GM23338 (cell line): Measurements from ENCODE around the gene ZNF516. TPM values are rescaled to one million over a fixed set of nuclear protein-coding genes. Genes with fewer than 3 reads are reported as not detected.

Source experiments
- ATAC-seq: fragments of 200-7000 bp; cut with Tn5 transposase; 3 replicates; pipeline ENCODE4 v1.9.1; 2020
- DNase-seq: peaks from one replicate; pipeline ENCODE4 v3.0.0-alpha.2; 2015; ENCODE audit warnings: low spot score
- H2AFZ ChIP-seq: fragments of 200-600 bp; sonication (generic); 2 replicates; pipeline ENCODE4 v1.8.0; 2016; ENCODE audit warnings: antibody characterized with exemption, mild to moderate bottlenecking, moderate library complexity
- H3F3A ChIP-seq: fragments of 200-600 bp; sonication (generic); replicated peaks from 2 replicates; pipeline ENCODE4 v1.8.0; 2017; ENCODE audit warnings: antibody characterized with exemption, mixed run types, low read depth
- H3K27ac ChIP-seq: fragments of 200-600 bp; sonication (generic); 2 replicates; pipeline ENCODE4 v1.6.1; 2016; ENCODE audit warnings: low read depth
- H3K27me3 ChIP-seq: fragments of 200-600 bp; sonication (generic); 2 replicates; pipeline ENCODE4 v1.8.0; 2016; ENCODE audit warnings: mild to moderate bottlenecking, mixed run types, moderate library complexity; ENCODE audit not compliant: insufficient read depth
- H3K36me3 ChIP-seq: fragments of 200-600 bp; sonication (generic); 2 replicates; pipeline ENCODE4 v1.8.0; 2016; ENCODE audit warnings: mild to moderate bottlenecking; ENCODE audit not compliant: insufficient read depth
- H3K4me1 ChIP-seq: fragments of 200-600 bp; sonication (generic); 2 replicates; pipeline ENCODE4 v1.8.0; 2016; ENCODE audit warnings: mild to moderate bottlenecking, moderate library complexity; ENCODE audit not compliant: insufficient read depth
- H3K4me2 ChIP-seq: fragments of 200-600 bp; sonication (generic); 2 replicates; pipeline ENCODE4 v1.7.1; 2017; ENCODE audit warnings: mixed run types
- H3K4me3 ChIP-seq: fragments of 200-600 bp; sonication (generic); 2 replicates; pipeline ENCODE4 v1.6.1; 2016; ENCODE audit warnings: mixed run types
- H3K79me2 ChIP-seq: fragments of 200-600 bp; sonication (generic); replicated peaks from 2 replicates; pipeline ENCODE4 v1.8.0; 2017; ENCODE audit warnings: mild to moderate bottlenecking; ENCODE audit not compliant: insufficient read depth
- H3K9me2 ChIP-seq: fragments of 200-600 bp; sonication (generic); 2 replicates; pipeline ENCODE4 v1.8.0; 2017; ENCODE audit not compliant: insufficient read depth
- H4K20me1 ChIP-seq: fragments of 200-600 bp; sonication (generic); replicated peaks from 2 replicates; pipeline ENCODE4 v1.8.0; 2017; ENCODE audit warnings: mild to moderate bottlenecking; ENCODE audit not compliant: insufficient read depth
- H3K27ac Mint-ChIP-seq: 2 replicates; pipeline ENCODE4 v1.8.0; 2020; ENCODE audit warnings: inconsistent platforms, mild to moderate bottlenecking, moderate library complexity, mixed read lengths
- H3K27me3 Mint-ChIP-seq: 3 replicates; pipeline ENCODE4 v1.8.0; 2022; ENCODE audit warnings: low read depth, mild to moderate bottlenecking, moderate library complexity, mixed read lengths, inconsistent platforms; ENCODE audit not compliant: insufficient read depth, poor library complexity
- H3K36me3 Mint-ChIP-seq: 3 replicates; pipeline ENCODE4 v1.8.0; 2021; ENCODE audit warnings: low read depth, mild to moderate bottlenecking, inconsistent platforms, moderate library complexity, mixed read lengths
- H3K4me1 Mint-ChIP-seq: 3 replicates; pipeline ENCODE4 v1.8.0; 2020; ENCODE audit warnings: mild to moderate bottlenecking, inconsistent platforms, mixed read lengths
- H3K4me3 Mint-ChIP-seq: 3 replicates; pipeline ENCODE4 v1.8.0; 2021; ENCODE audit warnings: moderate library complexity, mild to moderate bottlenecking, inconsistent platforms, mixed read lengths
- H3K9me3 Mint-ChIP-seq: 3 replicates; pipeline ENCODE4 v1.8.0; 2020; ENCODE audit warnings: moderate library complexity, mild to moderate bottlenecking, inconsistent platforms, mixed read lengths
- CREB1 ChIP-seq: fragments of 250-450 bp; sonication (Bioruptor Pico); IDR thresholded peaks from 2 replicates; pipeline ENCODE4 v1.5.0; 2020; ENCODE audit warnings: low read depth, mild to moderate bottlenecking, moderate library complexity
- EZH2 ChIP-seq: fragments of 200-600 bp; sonication (generic); IDR thresholded peaks from one replicate; pipeline ENCODE4 v1.8.0; 2017; ENCODE audit warnings: antibody characterized with exemption, mild to moderate bottlenecking, low read depth; ENCODE audit not compliant: unreplicated experiment
- EZH2phosphoT487 ChIP-seq: fragments of 200-600 bp; sonication (generic); IDR thresholded peaks from one replicate; pipeline ENCODE4 v1.8.1; 2018; ENCODE audit warnings: antibody characterized with exemption; ENCODE audit not compliant: unreplicated experiment
- JUNB ChIP-seq: IDR thresholded peaks from one replicate; pipeline ENCODE4 v1.6.1; 2016; ENCODE audit warnings: antibody characterized with exemption; ENCODE audit not compliant: unreplicated experiment
- NANOG ChIP-seq: IDR thresholded peaks from 2 replicates; pipeline ENCODE4 v1.6.1; 2016; ENCODE audit warnings: antibody characterized with exemption, borderline replicate concordance
- POLR2AphosphoS5 ChIP-seq: IDR thresholded peaks from 2 replicates; pipeline ENCODE4 v1.6.1; 2016; ENCODE audit warnings: antibody characterized with exemption, low read depth
- REST ChIP-seq: IDR thresholded peaks from one replicate; pipeline ENCODE4 v1.6.1; 2018; ENCODE audit warnings: antibody characterized with exemption; ENCODE audit not compliant: unreplicated experiment
- STAT1 ChIP-seq: IDR thresholded peaks from one replicate; pipeline ENCODE4 v1.6.1; 2016; ENCODE audit warnings: antibody characterized with exemption; ENCODE audit not compliant: unreplicated experiment
- ZNF114 ChIP-seq: fragments of 250-450 bp; sonication (Bioruptor Pico); IDR thresholded peaks from 2 replicates; pipeline ENCODE4 v1.5.0; 2020; ENCODE audit warnings: mild to moderate bottlenecking, moderate library complexity
- ZNF462 ChIP-seq: fragments of 250-450 bp; sonication (Bioruptor Pico); IDR thresholded peaks from 2 replicates; pipeline ENCODE4 v1.5.0; 2020; ENCODE audit warnings: mild to moderate bottlenecking, moderate library complexity
- polyA plus RNA-seq: library from polyadenylated mRNA; unstranded; fragments of >200 nt; fragmentation: Nextera tagmentation; extraction: Ambion mirVana; gene quantifications from 2 replicates; pipeline ENCODE4 v1.2.1, GENCODE V29; 2016
- total RNA-seq: library from RNA; depleted of rRNA; stranded (reverse); fragments of >200 nt; shearing (Covaris generic); gene quantifications from 2 replicates; pipeline ENCODE4 v1.2.3, GENCODE V29; 2014

Gene ZNF516
- total and polyA plus RNA-seq, 2 experiments from 2014 or later = 11.9 to 24.2 TPM

- TF ChIP-seq REST = no peak
Observed at GRCh38 chr18:76453932-76454331, 41.1 kb downstream of the ZNF516 start (continued).

GRCh38 chr18:76453057-76453561 lies 41.9 kb downstream of the ZNF516 start:
- ATAC-seq (no peak), DNase-seq (no peak)
- H3K4me3 ChIP-seq = peak overlapping the region; percentile 72
- Mint-ChIP-seq H3K27me3 (peaks cover 30% of the 10 kb centered on the region), H3K4me1 (peaks cover 81% of the 10 kb centered on the region), H3K36me3 (no peaks in the 10 kb centered on the region), H3K9me3 (no peaks in the 10 kb centered on the region), H3K4me3 (peak overlapping the region; percentile 74), H3K27ac (no peak overlapping the region)
- no peaks in the 10 kb centered on the region for H3K9me2 ChIP-seq
- H3K79me2 ChIP-seq = peaks cover 16% of the 10 kb centered on the region
- peaks cover 27% of the 10 kb centered on the region for H3K27me3 ChIP-seq
- H3K4me2 ChIP-seq = peak overlapping the region; percentile 93
- H3F3A ChIP-seq = 0 out of 2 replicates have a peak, but pooled peaks cover 7% of the 10 kb centered on the region
- peaks cover 57% of the 10 kb centered on the region for H3K4me1 ChIP-seq
- H3K27ac ChIP-seq = no peak overlapping the region
- no peak overlapping the region for H2AFZ ChIP-seq
- H4K20me1 ChIP-seq = peaks cover 5% of the 10 kb centered on the region
- no peaks in the 10 kb centered on the region for H3K36me3 ChIP-seq
- TF ChIP-seq ZNF114 = no peak
- TF ChIP-seq STAT1 = no peak
- no peak for TF ChIP-seq EZH2phosphoT487
- no peak for TF ChIP-seq EZH2
- TF ChIP-seq ZNF462 (CRISPR knock-in tag) = no peak
- no peak for TF ChIP-seq POLR2AphosphoS5
- no peak for TF ChIP-seq REST
- no peak for TF ChIP-seq NANOG
- no peak for TF ChIP-seq CREB1 (CRISPR knock-in tag)
- TF ChIP-seq JUNB = no peak
